MM.1S (cell line): Measurements from ENCODE around the gene DDIAS.
A peak's percentile ranks its signal among the peaks of the same experiment; 100 is the strongest.

ENCODE experiments used
- DNase-seq: peaks from one replicate; pipeline ENCODE4 v3.0.0-alpha.2; 2015
- H2AFZ ChIP-seq: fragments of 300-600 bp; sonication (generic); 2 replicates; pipeline ENCODE4 v1.6.0; 2016; ENCODE audit warnings: antibody characterized with exemption, low read length
- H3F3A ChIP-seq: fragments of 300-600 bp; sonication (generic); 2 replicates; pipeline ENCODE4 v1.6.1; 2016; ENCODE audit warnings: mild to moderate bottlenecking, antibody characterized with exemption, low read length, moderate library complexity, mixed read lengths; ENCODE audit not compliant: insufficient read depth
- H3K27ac ChIP-seq: fragments of 300-600 bp; sonication (generic); 2 replicates; pipeline ENCODE4 v1.5.1; 2016; ENCODE audit warnings: mild to moderate bottlenecking, low read length
- H3K27me3 ChIP-seq: fragments of 300-600 bp; sonication (generic); replicated peaks from 2 replicates; pipeline ENCODE4 v1.6.0; 2016; ENCODE audit warnings: low read length; ENCODE audit not compliant: insufficient read depth
- H3K36me3 ChIP-seq: fragments of 300-600 bp; sonication (generic); replicated peaks from 2 replicates; pipeline ENCODE4 v1.6.1; 2016; ENCODE audit warnings: mild to moderate bottlenecking, low read length, mixed read lengths; ENCODE audit not compliant: insufficient read depth
- H3K4me1 ChIP-seq: fragments of 300-600 bp; sonication (generic); 2 replicates; pipeline ENCODE4 v1.6.1; 2016; ENCODE audit warnings: low read length, mixed read lengths
- H3K4me2 ChIP-seq: fragments of 300-600 bp; sonication (generic); 2 replicates; pipeline ENCODE4 v1.6.0; 2016; ENCODE audit warnings: low read depth, low read length
- H3K4me3 ChIP-seq: fragments of 300-600 bp; sonication (generic); 2 replicates; pipeline ENCODE4 v1.5.1; 2016; ENCODE audit warnings: low read length, mixed read lengths
- H3K79me2 ChIP-seq: fragments of 300-600 bp; sonication (generic); 2 replicates; pipeline ENCODE4 v1.6.1; 2016; ENCODE audit warnings: mixed run types, low read length, mixed read lengths
- H3K9ac ChIP-seq: fragments of 300-600 bp; sonication (generic); 2 replicates; pipeline ENCODE4 v1.6.1; 2016; ENCODE audit warnings: low read length, mixed read lengths
- H3K9me2 ChIP-seq: fragments of 300-600 bp; sonication (generic); replicated peaks from 2 replicates; pipeline ENCODE4 v1.6.1; 2016; ENCODE audit warnings: mild to moderate bottlenecking, low read length, mixed read lengths; ENCODE audit not compliant: insufficient read depth
- H3K9me3 ChIP-seq: fragments of 300-600 bp; sonication (generic); replicated peaks from 2 replicates; pipeline ENCODE4 v1.6.1; 2016; ENCODE audit warnings: mild to moderate bottlenecking, low read length, mixed read lengths; ENCODE audit not compliant: insufficient read depth
- H4K20me1 ChIP-seq: fragments of 300-600 bp; sonication (generic); 2 replicates; pipeline ENCODE4 v1.6.1; 2016; ENCODE audit warnings: mild to moderate bottlenecking, low read length, moderate library complexity, mixed read lengths; ENCODE audit not compliant: insufficient read depth
- CTCF ChIP-seq: fragments of 300-600 bp; sonication (generic); IDR thresholded peaks from 2 replicates; pipeline ENCODE4 v1.5.1; 2016; ENCODE audit warnings: antibody characterized with exemption, low read length, mixed read lengths
- EZH2 ChIP-seq: fragments of 300-600 bp; sonication (generic); optimal IDR thresholded peaks from 2 replicates; pipeline ENCODE3; 2017; ENCODE audit warnings: low read depth, mild to moderate bottlenecking, antibody characterized with exemption, low read length, mixed read lengths
- EZH2phosphoT487 ChIP-seq: fragments of 300-600 bp; sonication (generic); IDR thresholded peaks from 2 replicates; pipeline ENCODE4 v1.6.1; 2018; ENCODE audit warnings: antibody characterized with exemption, low read length

The DDIAS gene

DNA sequence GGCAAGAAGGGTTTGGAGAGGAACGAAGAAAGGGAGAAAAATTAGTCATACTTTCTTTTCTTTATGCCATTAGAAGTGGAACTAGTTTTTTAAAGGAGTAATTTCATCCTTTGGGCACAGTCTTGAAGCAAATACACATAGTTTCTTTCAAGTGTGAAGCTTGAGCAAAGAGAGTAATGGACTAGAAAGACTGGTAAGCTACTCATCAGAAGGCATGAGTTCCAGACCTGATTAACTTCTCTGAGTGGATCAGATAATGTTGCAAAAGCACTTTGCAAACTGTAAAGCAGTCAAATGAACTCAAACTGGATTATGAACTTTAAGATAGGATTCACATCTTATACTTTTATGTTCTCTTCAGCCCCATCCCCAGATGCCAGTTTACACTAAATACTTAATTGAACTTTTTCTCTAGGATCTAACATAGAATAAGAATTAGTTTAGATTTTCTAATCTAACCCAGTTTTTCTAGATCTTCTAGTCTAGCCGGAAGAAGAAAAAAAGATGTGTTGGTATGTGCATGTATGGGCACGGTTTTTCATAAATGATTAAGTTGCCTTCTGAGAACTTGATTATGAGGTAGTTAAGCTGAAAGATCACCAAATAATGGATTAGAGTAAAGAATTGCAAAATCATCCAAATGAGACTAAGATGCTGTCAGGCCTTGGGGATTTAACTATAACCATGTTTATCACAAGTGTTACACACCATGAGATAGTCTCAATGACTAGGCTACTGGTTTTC is 2.5 kb downstream of the DDIAS start:
- DNase-seq: no peak
- TF ChIP-seq CTCF (no peak), EZH2phosphoT487 (no peak), EZH2 (no peak)
- Histone ChIP-seq H4K20me1 (no peaks in the 10 kb centered on the region), H3K9me2 (no peaks in the 10 kb centered on the region), H3K27ac (no peak overlapping the region), H3K4me1 (peaks cover 23% of the 10 kb centered on the region), H3K4me3 (no peak overlapping the region), H2AFZ (no peak overlapping the region), H3F3A (peaks cover 9% of the 10 kb centered on the region), H3K9me3 (no peaks in the 10 kb centered on the region), H3K79me2 (peaks cover 77% of the 10 kb centered on the region), H3K27me3 (no peaks in the 10 kb centered on the region), H3K9ac (no peak overlapping the region), H3K4me2 (no peak overlapping the region), H3K36me3 (no peaks in the 10 kb centered on the region)

- no peaks in the 10 kb centered on the region for H3K27me3 ChIP-seq
- H3K9ac ChIP-seq: no peak overlapping the region
- H3K4me1 ChIP-seq: peaks cover 23% of the 10 kb centered on the region
- no peak overlapping the region for H3K27ac ChIP-seq
- H4K20me1 ChIP-seq: no peaks in the 10 kb centered on the region
- TF ChIP-seq EZH2 (no peak), CTCF (peak; percentile 65)
- no peak overlapping the region for H2AFZ ChIP-seq
- H3K9me3 ChIP-seq: no peaks in the 10 kb centered on the region
- H3F3A ChIP-seq: peaks cover 1% of the 10 kb centered on the region; the same call in 1 of the 2 replicates
- H3K4me2 ChIP-seq: no peak overlapping the region
- DNase-seq: peak; percentile 54
- H3K9me2 ChIP-seq: no peaks in the 10 kb centered on the region
- H3K36me3 ChIP-seq: no peaks in the 10 kb centered on the region
- H3K79me2 ChIP-seq: peaks cover 87% of the 10 kb centered on the region
- no peak overlapping the region for H3K4me3 ChIP-seq
These were observed 4.7 kb downstream of the DDIAS start for GRCh38 chr11:82906236-82906635.

GRCh38 chr11:82906931-82907330 is 5.4 kb downstream of the DDIAS start:
- Histone ChIP-seq H3K4me1 (peaks cover 23% of the 10 kb centered on the region), H3K9ac (no peak overlapping the region), H4K20me1 (no peaks in the 10 kb centered on the region), H3K79me2 (peaks cover 91% of the 10 kb centered on the region), H2AFZ (no peak overlapping the region), H3K27me3 (no peaks in the 10 kb centered on the region), H3F3A (no peaks in the 10 kb centered on the region), H3K4me3 (no peak overlapping the region), H3K27ac (no peak overlapping the region), H3K36me3 (no peaks in the 10 kb centered on the region), H3K4me2 (no peak overlapping the region), H3K9me3 (no peaks in the 10 kb centered on the region), H3K9me2 (no peaks in the 10 kb centered on the region)
- no peak for DNase-seq
- TF ChIP-seq EZH2phosphoT487 (no peak), CTCF (no peak), EZH2 (no peak)
